CD1c-positive myeloid dendritic cell (primary cell): Measurements from ENCODE around the gene REPS2.

Experiments
- DNase-seq: peaks from one replicate; pipeline ENCODE4 v3.0.0-alpha.2; 2016; ENCODE audit errors: extremely low spot score

REPS2 gene

GRCh38 chrX:17035111-17035510, 88.7 kb downstream of the REPS2 start:
- no peak for DNase-seq

GRCh38 chrX:17036171-17036961, 89.9 kb downstream of the REPS2 start:
- peak; percentile 13 for DNase-seq

GRCh38 chrX:17038277-17038676, 91.8 kb downstream of the REPS2 start:
- DNase-seq = peak; percentile 32

GRCh38 chrX:17038681-17039161, 92.3 kb downstream of the REPS2 start:
- DNase-seq = peak; percentile 75

- DNase-seq = no peak
Measured at GRCh38 chrX:17039826-17040225, 93.4 kb downstream of the REPS2 start.

GRCh38 chrX:17040711-17041110, 94.3 kb downstream of the REPS2 start:
- no peak for DNase-seq

- DNase-seq = no peak
Measured at GRCh38 chrX:17042037-17042436, 95.6 kb downstream of the REPS2 start.

- DNase-seq = peak; percentile 67
Measured at GRCh38 chrX:17046478-17047097, 100.1 kb downstream of the REPS2 start.

- DNase-seq = no peak
Measured at GRCh38 chrX:17047224-17047623, 100.8 kb downstream of the REPS2 start.

GRCh38 chrX:17052210-17052609, 105.8 kb downstream of the REPS2 start:
- no peak for DNase-seq

- DNase-seq = no peak
Measured at GRCh38 chrX:17052793-17053192, 106.3 kb downstream of the REPS2 start.

GRCh38 chrX:17053502-17053901, 107.0 kb downstream of the REPS2 start:
- no peak for DNase-seq

GRCh38 chrX:17056868-17057608, 110.6 kb downstream of the REPS2 start:
- no peak for DNase-seq

GRCh38 chrX:17062065-17062464, 115.6 kb downstream of the REPS2 start:
- no peak for DNase-seq

- DNase-seq = no peak
Measured at GRCh38 chrX:17065100-17065499, 118.6 kb downstream of the REPS2 start.

GRCh38 chrX:17067534-17067933, 121.1 kb downstream of the REPS2 start:
- DNase-seq = no peak

GRCh38 chrX:17072301-17072700, 125.8 kb downstream of the REPS2 start:
- DNase-seq = no peak

GRCh38 chrX:17072721-17073230, 126.3 kb downstream of the REPS2 start:
- DNase-seq = no peak

- DNase-seq = no peak
Measured at GRCh38 chrX:17075004-17075403, 128.5 kb downstream of the REPS2 start.

GRCh38 chrX:17077361-17077760, 130.9 kb downstream of the REPS2 start:
- no peak for DNase-seq

- no peak for DNase-seq
Measured at GRCh38 chrX:17078031-17078720, 131.7 kb downstream of the REPS2 start.

GRCh38 chrX:17081511-17081910, 135.1 kb downstream of the REPS2 start:
- DNase-seq = no peak
